Measurements from ENCODE around the gene MAGI3.
A peak's percentile ranks its signal among the peaks of the same experiment; 100 is the strongest.
"Not testable (repeated sequence)": the region's sequence is repeated elsewhere in the genome, so short reads cannot be mapped to it uniquely, and the experiment has no call there.

The MAGI3 gene

GRCh38 chr1:113444857-113445256, 54.5 kb downstream of the MAGI3 start:
- no peak for DNase-seq

GRCh38 chr1:113451710-113452109, 61.4 kb downstream of the MAGI3 start:
- no peak for DNase-seq

GRCh38 chr1:113452921-113453770, 62.8 kb downstream of the MAGI3 start:
- DNase-seq, result peak; percentile 64

- DNase-seq, result no peak
Observed at GRCh38 chr1:113453771-113454083, 63.4 kb downstream of the MAGI3 start.

- no peak for DNase-seq
Observed at GRCh38 chr1:113455374-113455773, 65.1 kb downstream of the MAGI3 start.

- no peak for DNase-seq
Observed at GRCh38 chr1:113456967-113457366, 66.7 kb downstream of the MAGI3 start.

- no peak for DNase-seq
Observed at GRCh38 chr1:113459279-113459678, 69.0 kb downstream of the MAGI3 start.

GRCh38 chr1:113467991-113468390, 77.7 kb downstream of the MAGI3 start:
- DNase-seq, result no peak

GRCh38 chr1:113478427-113479195, 88.3 kb downstream of the MAGI3 start:
- DNase-seq, result not testable (repeated sequence)

- no peak for DNase-seq
Observed at GRCh38 chr1:113479713-113480676, 89.7 kb downstream of the MAGI3 start.

GRCh38 chr1:113485131-113485530, 94.8 kb downstream of the MAGI3 start:
- not testable (repeated sequence) for DNase-seq

- DNase-seq, result no peak
Observed at GRCh38 chr1:113488576-113489177, 98.4 kb downstream of the MAGI3 start.

- no peak for DNase-seq
Observed at GRCh38 chr1:113490384-113490783, 100.1 kb downstream of the MAGI3 start.

GRCh38 chr1:113493533-113493932, 103.2 kb downstream of the MAGI3 start:
- no peak for DNase-seq

GRCh38 chr1:113505357-113505756, 115.0 kb downstream of the MAGI3 start:
- DNase-seq, result no peak

GRCh38 chr1:113507552-113508214, 117.4 kb downstream of the MAGI3 start:
- no peak for DNase-seq

- DNase-seq, result no peak
Observed at GRCh38 chr1:113508364-113509164, 118.2 kb downstream of the MAGI3 start.

- not testable (repeated sequence) for DNase-seq
Observed at GRCh38 chr1:113509766-113510165, 119.5 kb downstream of the MAGI3 start.

GRCh38 chr1:113511269-113511668, 121.0 kb downstream of the MAGI3 start:
- no peak for DNase-seq

- no peak for DNase-seq
Observed at GRCh38 chr1:113515498-113515897, 125.2 kb downstream of the MAGI3 start.

- no peak for DNase-seq
Observed at GRCh38 chr1:113517346-113517745, 127.0 kb downstream of the MAGI3 start.

All from NCI-H1694 treated with DMSO at 0.1 percent for 48 hours (cell line).